Spleen (tissue), 11 donors: ENCODE data around the gene TVP23B. TPM values are rescaled to one million over a fixed set of nuclear protein-coding genes. Genes with fewer than 3 reads are reported as not detected.
A peak's percentile ranks its signal among the peaks of the same experiment; 100 is the strongest.
"Not testable (repeated sequence)": the region's sequence is repeated elsewhere in the genome, so short reads cannot be mapped to it uniquely, and the experiment has no call there.

Source experiments
- DNase-seq: peaks from one replicate; pipeline ENCODE4 v3.0.0-alpha.2; 2020
- H3K27ac ChIP-seq, 8 donors: fragments of 200-600 bp; sonication (generic) in 7 of 8; 1 replicate in 4 of 8; 2 replicates in 4 of 8; pipeline versions ENCODE4 v1.5.0 to v1.8.0; 2016 to 2021; ENCODE audit warnings: inconsistent platforms in 4 of 8, mild to moderate bottlenecking in 4 of 8, moderate library complexity in 1 of 8
- H3K27me3 ChIP-seq, 7 donors: fragments of 200-600 bp; sonication (generic) in 6 of 7; replicated peaks in 1 of 7; 1 replicate in 4 of 7; 2 replicates in 3 of 7; pipeline versions ENCODE4 v1.5.0 to v1.8.0; 2016 to 2021; ENCODE audit warnings: inconsistent platforms in 3 of 7, mild to moderate bottlenecking in 1 of 7
- H3K36me3 ChIP-seq, 6 donors: fragments of 200-600 bp; sonication (generic) in 5 of 6; 1 replicate in 4 of 6; 2 replicates in 2 of 6; pipeline versions ENCODE4 v1.5.0 to v1.8.0; 2016 to 2021; ENCODE audit warnings: inconsistent platforms in 2 of 6
- H3K4me1 ChIP-seq, 6 donors: fragments of 200-600 bp; sonication (generic) in 5 of 6; 1 replicate in 3 of 6; 2 replicates in 3 of 6; pipeline versions ENCODE4 v1.5.0 to v1.8.0; 2016 to 2021; ENCODE audit warnings: inconsistent platforms in 3 of 6
- H3K4me3 ChIP-seq, 8 donors: fragments of 200-600 bp; sonication (generic) in 7 of 8; 1 replicate in 4 of 8; 2 replicates in 4 of 8; pipeline versions ENCODE4 v1.5.0 to v1.8.0; 2016 to 2021; ENCODE audit warnings: inconsistent platforms in 4 of 8, mild to moderate bottlenecking in 4 of 8, moderate library complexity in 2 of 8
- H3K9me3 ChIP-seq, 8 donors: fragments of 200-600 bp; sonication (generic) in 7 of 8; 1 replicate in 4 of 8; 2 replicates in 4 of 8; pipeline versions ENCODE4 v1.5.0 to v1.8.0; 2016 to 2021; ENCODE audit warnings: inconsistent platforms in 4 of 8
- CTCF ChIP-seq, 11 experiments: fragments of 200-600 bp in 7 of 11; fragments of 450-650 bp in 4 of 11; sonication (generic) in 4 of 11; IDR thresholded peaks in 8 of 11; conservative IDR thresholded peaks in 3 of 11; 1 replicate in 7 of 11; 2 replicates in 4 of 11; pipeline versions ENCODE4 v1.4.0 to v1.8.0; 2016 to 2021; ENCODE audit warnings: antibody characterized with exemption in 11 of 11, inconsistent platforms in 4 of 11, mild to moderate bottlenecking in 1 of 11
- POLR2A ChIP-seq, 3 donors: fragments of 450-650 bp; IDR thresholded peaks; one replicate each; pipeline ENCODE4 v1.5.1; 2017; ENCODE audit warnings: antibody characterized with exemption in 3 of 3, mild to moderate bottlenecking in 1 of 3
- POLR2AphosphoS5 ChIP-seq, 3 donors: sonication (generic); formaldehyde crosslinking; IDR thresholded peaks; one replicate each; pipeline ENCODE4 v1.5.1; 2017; ENCODE audit warnings: antibody characterized with exemption in 3 of 3
- WGBS, 5 donors: extraction: QIAGEN DNeasy Blood & Tissue Kit in 3 of 5; methylation state at CpG; one replicate each; pipeline versions ENCODE4 v1.1.5 to v1.1.7; 2013 to 2018; 5-methylcytosine and 5-hydroxymethylcytosine counted together
- intact Hi-C: fragments of 100-400 bp; cut with DNase I; formaldehyde crosslinking; loops from one replicate; pipeline ENCODE4 v1.15.0; 2023; ENCODE audit warnings: low total_unique reads
- polyA plus RNA-seq, 3 donors: library from polyadenylated mRNA; stranded (reverse); fragments of 200-250 nt; gene quantifications; one replicate each; pipeline ENCODE4 v1.2.1, GENCODE V29; 2013
- total RNA-seq, 7 donors: library from RNA; depleted of rRNA in 3 of 7; stranded (reverse); fragments of >200 nt in 3 of 7; fragmentation: NEBNext Ultra II Directional in 4 of 7; extraction: Animal tissue kit (Norgen Biotek cat#: 25700) in 4 of 7; gene quantifications; one replicate each; pipeline versions ENCODE4 v1.1.0 to v1.2.1, GENCODE V29; 2016 to 2021
- donor health status: healthy with polysubstance abuse.
- donor health status: DM: no; HTN: no; CAD: no; lungs with moderate emphysema.
- donor health status: DM: no; HTN: no; CAD: no.
- donor health status: Bipolar disorder and iron deficiency.
- donor health status: healthy.
- donor health status: DM: no; HTN: no; CAD: no.
- donor health status: DM: yes; HTN: yes; CAD: no.

TVP23B gene
- total and polyA plus RNA-seq, 10 donors: 16.3 to 40.5 (median 28.5) TPM

DNA sequence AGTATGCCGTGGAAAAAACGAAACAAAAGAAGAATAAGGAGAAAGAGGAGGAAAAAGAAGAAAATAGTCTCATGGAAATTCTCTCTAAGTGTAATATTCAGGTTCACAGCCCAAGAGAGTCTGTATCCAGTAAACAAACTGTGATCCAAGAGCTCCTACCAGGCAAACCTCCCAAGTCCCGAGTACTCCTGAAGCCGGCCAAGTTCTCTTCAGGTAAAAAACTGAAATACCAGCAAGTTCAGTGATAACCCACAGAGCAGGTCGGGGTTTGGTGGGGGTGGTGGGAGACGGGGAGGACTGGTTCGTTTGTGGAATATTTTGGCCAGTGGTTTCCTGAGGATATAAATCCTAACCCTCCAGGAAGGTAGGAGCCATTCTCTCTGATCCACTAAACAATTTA is 8.5 kb upstream of the TVP23B start:
- 70 to 87% (median 74%) methylated on average over 7 of the region's 7 CpGs for WGBS, 5 donors
- intact Hi-C loops: no loop called here

GRCh38 chr17:18781805-18782204 is 822 bp downstream of the TVP23B start:
- 2 to 8% (median 4%) methylated on average over 3 of the region's 5 CpGs; no CpG with 5 or more reads in 2 of the 5 donors for WGBS, 5 donors
- H3K27me3 ChIP-seq, H3K36me3 ChIP-seq, intact Hi-C loops, DNase-seq, H3K9me3 ChIP-seq: not testable (repeated sequence)
- Histone ChIP-seq H3K4me1 (peaks cover 0 to 35% (median 13%) of the 10 kb centered on the region in 6 donors), H3K27ac (peak overlapping the region in 5 of 8 donors; percentile 83 to 91 (median 87)), H3K4me3 (peak overlapping the region in 7 of 8 donors; percentile 42 to 76 (median 51))

More for the DNA sequence above, 8.5 kb upstream of the TVP23B start:
- no peaks in the 10 kb centered on the region for H3K4me1 ChIP-seq
- H3K27ac ChIP-seq: no peak overlapping the region
- no peaks in the 10 kb centered on the region for H3K27me3 ChIP-seq
- H3K9me3 ChIP-seq: no peaks in the 10 kb centered on the region
- H3K4me3 ChIP-seq: no peak overlapping the region
- DNase-seq: no peak
- no peaks in the 10 kb centered on the region for H3K36me3 ChIP-seq
- TF ChIP-seq POLR2AphosphoS5 (IDR thresholded peaks at IDR 0.05) (no peak), CTCF (IDR thresholded peaks at IDR 0.05 in 8 of 11, conservative IDR thresholded peaks at IDR 0.05 in 3 of 11) (no peak), POLR2A (IDR thresholded peaks at IDR 0.05) (no peak)

DNA sequence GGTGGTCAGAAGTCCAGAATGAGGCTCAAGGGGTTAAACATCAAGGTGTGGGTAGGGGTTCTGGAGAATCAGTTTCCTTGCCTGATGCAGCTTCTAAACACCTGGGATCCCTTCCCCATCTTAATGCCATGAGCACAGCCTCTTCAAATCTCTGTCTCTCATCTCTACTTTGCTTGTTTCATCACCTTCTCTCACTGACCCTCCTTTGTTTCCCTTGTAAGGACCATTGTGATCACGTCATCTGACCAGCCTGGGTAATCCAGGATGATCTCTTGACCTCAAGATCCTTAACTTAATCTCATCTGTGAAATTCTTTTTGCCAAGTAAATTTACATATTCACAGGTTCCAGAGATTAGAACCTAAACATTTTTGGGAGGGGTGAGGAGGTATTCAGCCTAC is 5.0 kb downstream of the TVP23B start:
- DNase-seq, H3K9me3 ChIP-seq, H3K27ac ChIP-seq, intact Hi-C loops, H3K4me3 ChIP-seq, H3K27me3 ChIP-seq: not testable (repeated sequence)
- WGBS, 5 donors: 72 to 87% (median 76%) methylated on average over 1 of the region's 1 CpG
- Histone ChIP-seq H3K36me3 (peaks cover 0 to 20% (median 2%) of the 10 kb centered on the region in 6 donors), H3K4me1 (peaks cover 0 to 26% (median 10%) of the 10 kb centered on the region in 6 donors)

DNA sequence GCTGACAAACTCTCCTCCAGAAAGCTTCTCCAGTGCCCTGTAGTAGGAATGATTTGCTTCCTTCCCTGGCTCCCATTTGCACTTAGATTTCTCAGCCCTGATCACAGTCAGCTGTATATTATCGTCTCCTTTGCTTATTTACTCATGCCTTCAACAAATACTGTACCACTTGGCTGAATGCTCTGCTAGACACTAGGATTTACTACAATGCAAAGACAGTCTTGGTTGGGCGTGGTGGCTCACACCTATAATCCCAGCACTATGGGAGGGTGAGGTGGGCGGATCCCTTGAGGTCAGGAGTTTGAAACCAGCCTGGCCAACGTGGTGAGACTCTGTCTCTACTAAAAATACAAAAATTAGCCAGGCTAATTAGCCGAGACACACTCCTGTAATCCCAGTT is 5.9 kb downstream of the TVP23B start:
- H3K9me3 ChIP-seq, H3K4me3 ChIP-seq, intact Hi-C loops, H3K27me3 ChIP-seq, DNase-seq, H3K27ac ChIP-seq: not testable (repeated sequence)
- Histone ChIP-seq H3K36me3 (peaks cover 0 to 26% (median 2%) of the 10 kb centered on the region in 6 donors), H3K4me1 (peaks cover 0 to 24% (median 10%) of the 10 kb centered on the region in 6 donors)
- 71 to 89% (median 80%) methylated on average over 2 to 4 of the region's 5 CpGs for WGBS, 5 donors

GRCh38 chr17:18791402-18791801 is 10.4 kb downstream of the TVP23B start:
- H3K27me3 ChIP-seq, H3K27ac ChIP-seq, intact Hi-C loops, DNase-seq, H3K9me3 ChIP-seq, H3K4me1 ChIP-seq, H3K4me3 ChIP-seq: not testable (repeated sequence)
- 33 to 80% (median 50%) methylated on average over 1 of the region's 1 CpG; no CpG with 5 or more reads in 1 of the 5 donors for WGBS, 5 donors
- peaks cover 0 to 50% (median 5%) of the 10 kb centered on the region in 6 donors for H3K36me3 ChIP-seq

GRCh38 chr17:18794841-18795240 is 13.9 kb downstream of the TVP23B start:
- H3K27me3 ChIP-seq, intact Hi-C loops, H3K4me3 ChIP-seq, H3K27ac ChIP-seq, H3K9me3 ChIP-seq, DNase-seq, H3K4me1 ChIP-seq: not testable (repeated sequence)
- 68 to 85% (median 75%) methylated on average over 4 of the region's 4 CpGs for WGBS, 5 donors
- H3K36me3 ChIP-seq: peaks cover 0 to 70% (median 18%) of the 10 kb centered on the region in 6 donors

DNA sequence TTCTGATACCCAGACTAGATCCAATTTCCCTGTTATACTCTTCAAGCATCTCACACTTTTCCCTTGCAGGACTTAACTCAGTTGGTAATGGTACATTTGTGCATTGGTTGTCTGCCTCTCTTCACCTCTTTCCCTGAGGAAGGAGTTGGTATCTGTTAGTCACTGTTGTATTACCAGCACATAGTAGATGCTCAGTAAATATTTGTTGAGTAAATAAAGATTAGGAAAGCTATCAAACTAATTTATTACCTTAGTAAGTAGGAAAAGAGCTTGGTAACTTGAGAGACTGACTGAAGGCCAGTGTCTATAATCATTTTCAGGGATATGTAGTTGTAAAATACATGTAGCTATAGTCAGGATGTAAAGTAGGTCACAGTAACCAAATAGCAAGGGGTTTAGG is 15.9 kb downstream of the TVP23B start:
- intact Hi-C loops, H3K4me1 ChIP-seq, H3K27ac ChIP-seq, H3K27me3 ChIP-seq, H3K4me3 ChIP-seq, DNase-seq, H3K9me3 ChIP-seq: not testable (repeated sequence)
- peaks cover 0 to 83% (median 33%) of the 10 kb centered on the region in 6 donors for H3K36me3 ChIP-seq

GRCh38 chr17:18803458-18804245 is 22.7 kb downstream of the TVP23B start:
- H3K27me3 ChIP-seq, H3K27ac ChIP-seq, intact Hi-C loops, H3K9me3 ChIP-seq, H3K4me1 ChIP-seq, H3K4me3 ChIP-seq, DNase-seq: not testable (repeated sequence)
- 82 to 96% (median 86%) methylated on average over 6 to 7 of the region's 7 CpGs for WGBS, 5 donors
- H3K36me3 ChIP-seq: peaks cover 0 to 83% (median 45%) of the 10 kb centered on the region in 6 donors

GRCh38 chr17:18815924-18816323 is 34.9 kb downstream of the TVP23B start:
- H3K4me3 ChIP-seq, DNase-seq, H3K36me3 ChIP-seq, intact Hi-C loops, H3K9me3 ChIP-seq, H3K27me3 ChIP-seq, H3K4me1 ChIP-seq, H3K27ac ChIP-seq: not testable (repeated sequence)
- 62 to 77% (median 75%) methylated on average over 3 of the region's 3 CpGs for WGBS, 5 donors
